ENCODE measurements around the gene AGBL1.
"Not testable (repeated sequence)": the region's sequence is repeated elsewhere in the genome, so short reads cannot be mapped to it uniquely, and the experiment has no call there.

The AGBL1 gene

GRCh38 chr15:86087808-86088207 is 8.1 kb downstream of the AGBL1 start:
- Histone ChIP-seq H3K9me3 (ENCODE audit: control insufficient read depth in 1 of 2, low read length in 2 of 2) (no peaks in the 10 kb centered on the region), H3K4me3 (ENCODE audit: low read depth in 1 of 2, low read length in 2 of 2) (no peak overlapping the region), H3K4me1 (ENCODE audit: control insufficient read depth in 1 of 2, insufficient read depth in 2 of 2, low read length in 2 of 2) (no peaks in the 10 kb centered on the region), H3K27me3 (ENCODE audit: low read depth, low read length) (no peaks in the 10 kb centered on the region), H3K27ac (ENCODE audit: low read length) (no peak overlapping the region), H3K36me3 (ENCODE audit: control insufficient read depth in 1 of 2, insufficient read depth in 2 of 2, low read length in 2 of 2) (no peaks in the 10 kb centered on the region)

DNA sequence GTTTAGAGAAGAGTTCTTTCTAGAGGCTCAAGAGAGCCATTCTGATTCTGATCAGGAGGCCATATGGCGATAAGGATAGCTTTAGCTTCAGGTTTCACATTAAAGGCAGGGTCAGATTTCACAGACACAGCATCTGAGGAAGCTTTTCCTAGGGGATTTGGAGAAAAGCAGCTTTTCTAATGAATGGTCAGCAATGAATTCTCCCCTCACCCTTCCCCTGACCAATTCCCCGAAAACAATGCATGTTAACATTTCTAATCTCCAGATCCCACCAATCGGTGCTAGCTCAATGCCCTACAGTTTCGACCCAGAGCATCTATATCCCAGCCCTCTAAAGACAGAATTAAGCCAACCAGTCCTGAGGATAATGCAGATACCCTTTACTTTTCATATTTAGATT is 9.8 kb downstream of the AGBL1 start:
- no peaks in the 10 kb centered on the region for H3K27me3 ChIP-seq (ENCODE audit: low read depth, low read length)
- no peaks in the 10 kb centered on the region for H3K9me3 ChIP-seq (ENCODE audit: control insufficient read depth in 1 of 2, low read length in 2 of 2)
- H3K36me3 ChIP-seq (ENCODE audit: control insufficient read depth in 1 of 2, insufficient read depth in 2 of 2, low read length in 2 of 2), result no peaks in the 10 kb centered on the region
- H3K4me3 ChIP-seq (ENCODE audit: low read depth in 1 of 2, low read length in 2 of 2), result no peak overlapping the region
- H3K27ac ChIP-seq (ENCODE audit: low read length), result no peak overlapping the region
- no peaks in the 10 kb centered on the region for H3K4me1 ChIP-seq (ENCODE audit: control insufficient read depth in 1 of 2, insufficient read depth in 2 of 2, low read length in 2 of 2)

DNA sequence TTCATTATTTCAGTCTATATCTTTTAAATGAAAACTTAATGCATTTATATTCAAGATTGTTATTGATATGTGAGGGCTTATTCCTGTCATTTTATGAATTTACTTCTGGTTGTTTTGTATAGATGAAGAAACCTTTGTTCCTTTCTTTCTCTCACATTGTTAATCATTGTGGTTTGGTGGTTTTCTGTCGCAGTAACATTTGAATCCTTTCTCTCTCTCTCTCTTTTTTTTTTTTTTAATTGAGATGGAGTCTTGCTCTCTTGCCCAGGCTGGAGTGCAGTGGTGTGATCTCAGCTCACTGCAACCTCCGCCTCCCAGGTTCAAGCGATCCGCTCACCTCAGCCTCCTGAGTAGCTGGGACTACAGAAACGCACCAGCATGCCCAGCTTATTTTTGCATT is 22.1 kb downstream of the AGBL1 start:
- Histone ChIP-seq H3K27me3 (ENCODE audit: low read depth, low read length) (no peaks in the 10 kb centered on the region), H3K27ac (ENCODE audit: low read length) (no peak overlapping the region), H3K9me3 (ENCODE audit: control insufficient read depth in 1 of 2, low read length in 2 of 2) (peaks cover 0 to 10% of the 10 kb centered on the region in 2 donors), H3K36me3 (ENCODE audit: control insufficient read depth in 1 of 2, insufficient read depth in 2 of 2, low read length in 2 of 2) (no peaks in the 10 kb centered on the region), H3K4me3 (ENCODE audit: low read depth in 1 of 2, low read length in 2 of 2) (no peak overlapping the region), H3K4me1 (ENCODE audit: control insufficient read depth in 1 of 2, insufficient read depth in 2 of 2, low read length in 2 of 2) (no peaks in the 10 kb centered on the region)

DNA sequence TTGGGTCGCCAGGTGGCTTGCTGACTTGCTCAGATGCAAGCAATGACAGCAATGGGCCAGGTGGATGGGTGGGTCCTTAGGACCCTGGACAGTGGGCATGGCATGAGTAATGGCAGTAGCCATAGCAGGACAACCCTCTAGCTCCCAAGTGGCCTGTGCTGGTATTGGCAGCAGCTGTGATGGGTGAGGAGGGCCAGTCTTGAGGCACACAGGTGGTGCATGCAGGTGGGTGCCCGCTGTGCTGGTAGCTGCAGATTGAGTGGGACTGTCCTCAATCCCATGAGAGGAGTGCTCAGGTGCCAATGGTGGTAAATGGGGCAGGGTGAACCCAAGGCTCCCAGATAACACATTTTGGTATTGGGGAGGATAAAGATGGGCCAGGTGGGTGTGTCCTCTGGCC is 24.2 kb downstream of the AGBL1 start:
- no peak overlapping the region for H3K4me3 ChIP-seq (ENCODE audit: low read depth in 1 of 2, low read length in 2 of 2)
- no peaks in the 10 kb centered on the region for H3K27me3 ChIP-seq (ENCODE audit: low read depth, low read length)
- H3K27ac ChIP-seq (ENCODE audit: low read length), result no peak overlapping the region
- peaks cover 0 to 7% of the 10 kb centered on the region in 2 donors for H3K9me3 ChIP-seq (ENCODE audit: control insufficient read depth in 1 of 2, low read length in 2 of 2)
- no peaks in the 10 kb centered on the region for H3K4me1 ChIP-seq (ENCODE audit: control insufficient read depth in 1 of 2, insufficient read depth in 2 of 2, low read length in 2 of 2)
- no peaks in the 10 kb centered on the region for H3K36me3 ChIP-seq (ENCODE audit: control insufficient read depth in 1 of 2, insufficient read depth in 2 of 2, low read length in 2 of 2)

GRCh38 chr15:86106306-86106705 is 26.6 kb downstream of the AGBL1 start:
- Histone ChIP-seq H3K4me3 (ENCODE audit: low read depth in 1 of 2, low read length in 2 of 2) (no peak overlapping the region), H3K36me3 (ENCODE audit: control insufficient read depth in 1 of 2, insufficient read depth in 2 of 2, low read length in 2 of 2) (no peaks in the 10 kb centered on the region), H3K27me3 (ENCODE audit: low read depth, low read length) (no peaks in the 10 kb centered on the region), H3K4me1 (ENCODE audit: control insufficient read depth in 1 of 2, insufficient read depth in 2 of 2, low read length in 2 of 2) (no peaks in the 10 kb centered on the region), H3K27ac (ENCODE audit: low read length) (no peak overlapping the region), H3K9me3 (ENCODE audit: control insufficient read depth in 1 of 2, low read length in 2 of 2) (peaks cover 0 to 7% of the 10 kb centered on the region in 2 donors)

DNA sequence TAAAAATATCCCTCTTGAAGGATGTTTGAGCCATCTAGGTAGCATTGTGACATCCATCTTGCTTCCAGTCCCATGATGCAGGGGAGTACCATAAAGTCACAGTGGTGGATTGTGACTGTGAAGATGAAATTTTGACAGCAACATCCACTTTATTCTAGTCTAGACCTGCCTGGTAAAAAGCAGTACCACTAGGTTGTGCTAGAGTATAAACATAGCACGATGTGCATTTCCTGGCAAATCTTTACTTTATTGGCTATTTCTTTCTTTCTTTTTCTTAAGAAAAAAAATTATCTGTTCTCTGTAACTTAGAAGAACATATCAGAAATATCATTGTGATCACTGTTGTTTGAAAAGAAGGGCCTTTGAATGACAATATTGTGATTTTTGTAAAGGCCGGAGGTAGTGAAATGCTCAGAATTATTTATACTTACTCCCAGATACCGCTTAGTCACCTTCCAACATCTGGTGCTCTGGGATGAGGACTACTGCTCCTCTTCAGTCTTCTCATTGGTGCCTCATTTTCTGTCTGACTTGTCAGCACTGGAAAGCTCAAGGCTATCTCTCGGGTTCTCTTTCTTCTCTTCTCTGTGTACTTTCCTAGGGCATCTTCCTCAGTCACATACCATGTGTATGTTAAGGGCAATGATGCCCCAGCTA is 35.6 kb downstream of the AGBL1 start:
- Histone ChIP-seq H3K4me1 (ENCODE audit: control insufficient read depth in 1 of 2, insufficient read depth in 2 of 2, low read length in 2 of 2) (no peaks in the 10 kb centered on the region), H3K9me3 (ENCODE audit: control insufficient read depth in 1 of 2, low read length in 2 of 2) (no peaks in the 10 kb centered on the region), H3K27ac (ENCODE audit: low read length) (no peak overlapping the region), H3K36me3 (ENCODE audit: control insufficient read depth in 1 of 2, insufficient read depth in 2 of 2, low read length in 2 of 2) (no peaks in the 10 kb centered on the region), H3K4me3 (ENCODE audit: low read depth in 1 of 2, low read length in 2 of 2) (no peak overlapping the region), H3K27me3 (ENCODE audit: low read depth, low read length) (no peaks in the 10 kb centered on the region)

GRCh38 chr15:86121568-86122225 is 42.0 kb downstream of the AGBL1 start:
- H3K4me1 ChIP-seq (ENCODE audit: control insufficient read depth in 1 of 2, insufficient read depth in 2 of 2, low read length in 2 of 2), result no peaks in the 10 kb centered on the region
- H3K27me3 ChIP-seq (ENCODE audit: low read depth, low read length), result no peaks in the 10 kb centered on the region
- no peak overlapping the region for H3K4me3 ChIP-seq (ENCODE audit: low read depth in 1 of 2, low read length in 2 of 2)
- H3K36me3 ChIP-seq (ENCODE audit: control insufficient read depth in 1 of 2, insufficient read depth in 2 of 2, low read length in 2 of 2), result no peaks in the 10 kb centered on the region
- H3K27ac ChIP-seq (ENCODE audit: low read length), result no peak overlapping the region
- H3K9me3 ChIP-seq (ENCODE audit: control insufficient read depth in 1 of 2, low read length in 2 of 2), result no peaks in the 10 kb centered on the region

- H3K27me3 ChIP-seq (ENCODE audit: low read depth, low read length); H3K36me3 ChIP-seq (ENCODE audit: control insufficient read depth in 1 of 2, insufficient read depth in 2 of 2, low read length in 2 of 2); H3K9me3 ChIP-seq (ENCODE audit: control insufficient read depth in 1 of 2, low read length in 2 of 2); H3K4me1 ChIP-seq (ENCODE audit: control insufficient read depth in 1 of 2, insufficient read depth in 2 of 2, low read length in 2 of 2); H3K27ac ChIP-seq (ENCODE audit: low read length); H3K4me3 ChIP-seq (ENCODE audit: low read depth in 1 of 2, low read length in 2 of 2): not testable (repeated sequence)
These were observed 43.2 kb downstream of the AGBL1 start for GRCh38 chr15:86122691-86123391.

DNA sequence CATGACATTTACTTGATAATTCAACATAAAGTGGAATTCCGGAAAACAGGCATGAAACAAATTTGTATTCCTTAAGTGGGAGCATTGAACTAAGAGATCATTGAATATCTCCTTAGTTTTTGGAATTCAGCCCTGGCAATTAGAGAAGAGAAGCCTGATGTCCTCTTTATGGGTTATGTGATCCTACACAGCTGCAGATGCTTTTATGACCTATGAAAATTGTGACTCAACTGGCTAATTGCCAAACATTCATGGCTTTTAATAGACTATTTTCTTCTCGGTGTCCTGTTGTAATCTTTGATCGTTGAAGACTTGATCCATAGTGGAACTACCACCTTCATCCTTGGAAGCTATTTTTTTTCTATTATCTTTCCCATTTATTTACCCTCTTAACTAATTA is 46.1 kb downstream of the AGBL1 start:
- Histone ChIP-seq H3K36me3 (ENCODE audit: control insufficient read depth in 1 of 2, insufficient read depth in 2 of 2, low read length in 2 of 2) (no peaks in the 10 kb centered on the region), H3K4me1 (ENCODE audit: control insufficient read depth in 1 of 2, insufficient read depth in 2 of 2, low read length in 2 of 2) (no peaks in the 10 kb centered on the region), H3K4me3 (ENCODE audit: low read depth in 1 of 2, low read length in 2 of 2) (no peak overlapping the region), H3K27me3 (ENCODE audit: low read depth, low read length) (no peaks in the 10 kb centered on the region), H3K9me3 (ENCODE audit: control insufficient read depth in 1 of 2, low read length in 2 of 2) (no peaks in the 10 kb centered on the region), H3K27ac (ENCODE audit: low read length) (no peak overlapping the region)

GRCh38 chr15:86127547-86127946 is 47.9 kb downstream of the AGBL1 start:
- no peak overlapping the region for H3K27ac ChIP-seq (ENCODE audit: low read length)
- H3K4me1 ChIP-seq (ENCODE audit: control insufficient read depth in 1 of 2, insufficient read depth in 2 of 2, low read length in 2 of 2), result no peaks in the 10 kb centered on the region
- no peaks in the 10 kb centered on the region for H3K27me3 ChIP-seq (ENCODE audit: low read depth, low read length)
- no peak overlapping the region for H3K4me3 ChIP-seq (ENCODE audit: low read depth in 1 of 2, low read length in 2 of 2)
- no peaks in the 10 kb centered on the region for H3K36me3 ChIP-seq (ENCODE audit: control insufficient read depth in 1 of 2, insufficient read depth in 2 of 2, low read length in 2 of 2)
- no peaks in the 10 kb centered on the region for H3K9me3 ChIP-seq (ENCODE audit: control insufficient read depth in 1 of 2, low read length in 2 of 2)

DNA sequence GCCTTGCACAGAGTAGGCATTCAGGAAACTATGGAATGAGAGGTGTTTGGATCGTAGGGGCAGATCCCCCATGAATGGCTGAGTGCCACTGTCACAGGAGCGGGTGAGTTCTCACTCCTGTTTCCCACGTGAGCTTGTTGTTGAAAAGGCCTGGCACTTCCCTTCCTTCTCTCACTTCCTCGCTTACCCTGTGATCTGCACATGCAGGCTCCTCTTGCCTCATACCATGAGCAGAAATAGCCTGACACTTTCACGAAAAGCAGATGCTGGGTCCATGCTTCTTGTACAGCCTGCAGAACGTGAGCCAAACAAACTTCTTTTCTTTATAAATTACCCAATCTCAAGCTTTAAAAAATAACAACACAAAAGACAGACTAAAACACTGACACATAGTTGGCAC is 55.4 kb downstream of the AGBL1 start:
- H3K9me3 ChIP-seq (ENCODE audit: control insufficient read depth in 1 of 2, low read length in 2 of 2), result no peaks in the 10 kb centered on the region
- no peak overlapping the region for H3K27ac ChIP-seq (ENCODE audit: low read length)
- no peak overlapping the region for H3K4me3 ChIP-seq (ENCODE audit: low read depth in 1 of 2, low read length in 2 of 2)

More for the DNA sequence above, 55.4 kb downstream of the AGBL1 start:
- H3K36me3 ChIP-seq (ENCODE audit: control insufficient read depth in 1 of 2, insufficient read depth in 2 of 2, low read length in 2 of 2), result no peaks in the 10 kb centered on the region
- H3K27me3 ChIP-seq (ENCODE audit: low read depth, low read length), result no peaks in the 10 kb centered on the region
- no peaks in the 10 kb centered on the region for H3K4me1 ChIP-seq (ENCODE audit: control insufficient read depth in 1 of 2, insufficient read depth in 2 of 2, low read length in 2 of 2)

Measured in muscle layer of duodenum (tissue), 2 donors.